22Rv1 (cell line): Measurements from ENCODE around the gene IL20.

ENCODE experiments used
- CTCF ChIP-seq: fragments of 450-650 bp; IDR thresholded peaks from 2 replicates; pipeline ENCODE4 v1.5.1; 2017; ENCODE audit warnings: mild to moderate bottlenecking
- ZFX ChIP-seq: fragments of 450-650 bp; IDR thresholded peaks from 2 replicates; pipeline ENCODE4 v1.6.1; 2017; ENCODE audit warnings: antibody characterized with exemption, borderline replicate concordance

DNA sequence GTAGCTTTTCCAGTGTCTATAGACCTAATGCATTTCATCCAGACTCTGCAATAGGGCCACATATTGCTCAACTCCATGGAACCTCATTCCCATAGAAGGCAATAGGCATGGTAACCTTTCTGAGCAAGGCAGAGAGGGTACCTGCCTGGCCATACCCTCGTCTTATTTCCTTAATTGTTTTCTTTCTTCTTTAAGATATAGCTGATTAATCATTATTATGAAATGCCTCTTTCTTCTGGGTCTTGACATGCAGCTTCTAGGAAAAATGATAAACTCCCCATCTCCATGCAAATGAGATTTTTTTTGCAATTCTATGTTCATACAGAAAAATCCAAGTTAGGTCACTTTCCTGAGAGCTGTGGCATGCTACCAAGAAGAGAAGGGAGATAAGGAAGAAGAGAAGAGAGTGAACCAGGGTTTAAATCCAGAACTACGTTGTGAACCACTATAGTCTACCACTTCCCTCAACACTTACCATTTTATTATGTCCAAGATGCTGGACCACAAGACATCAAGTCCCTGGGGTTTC, 33.0 kb upstream of the IL20 start:
- TF ChIP-seq CTCF (no peak), ZFX (no peak)
